ENCODE data around the gene DNAJC5G.
"Not testable (repeated sequence)": the region's sequence is repeated elsewhere in the genome, so short reads cannot be mapped to it uniquely, and the experiment has no call there.

DNAJC5G gene

GRCh38 chr2:27281855-27282559 lies 6.8 kb downstream of the DNAJC5G start, which contains the start of gene TRIM54:
Gene TRIM54, plus strand, starts transcription at chr2:27282429. Its CDS starts 303 bp downstream, at chr2:27282732.
- no peak for FAIRE-seq

GRCh38 chr2:27282892-27283291 lies 7.7 kb downstream of the DNAJC5G start:
- no peak for FAIRE-seq

GRCh38 chr2:27284996-27285395 lies 9.8 kb downstream of the DNAJC5G start:
- no peak for FAIRE-seq

GRCh38 chr2:27285481-27285880 lies 10.2 kb downstream of the DNAJC5G start:
- no peak for FAIRE-seq

GRCh38 chr2:27288610-27289009 lies 13.4 kb downstream of the DNAJC5G start:
- no peak for FAIRE-seq

GRCh38 chr2:27290549-27290948 lies 15.3 kb downstream of the DNAJC5G start:
- no peak for FAIRE-seq

- FAIRE-seq: no peak
Measured at GRCh38 chr2:27291865-27292264, 16.6 kb downstream of the DNAJC5G start.

- FAIRE-seq: no peak
Measured at GRCh38 chr2:27294928-27295327, 19.7 kb downstream of the DNAJC5G start.

GRCh38 chr2:27296481-27296880 lies 21.2 kb downstream of the DNAJC5G start:
- FAIRE-seq: no peak

- no peak for FAIRE-seq
Measured at GRCh38 chr2:27297195-27297594, 22.0 kb downstream of the DNAJC5G start.

- FAIRE-seq: no peak
Measured at GRCh38 chr2:27298391-27299080, 23.3 kb downstream of the DNAJC5G start.

- FAIRE-seq: not testable (repeated sequence)
Measured at GRCh38 chr2:27300606-27301005, 25.4 kb downstream of the DNAJC5G start.

- FAIRE-seq: peak; percentile 66
Measured at GRCh38 chr2:27303093-27304025, 28.1 kb downstream of the DNAJC5G start.

GRCh38 chr2:27304488-27305240 lies 29.4 kb downstream of the DNAJC5G start:
- FAIRE-seq: no peak

GRCh38 chr2:27305516-27305915 lies 30.3 kb downstream of the DNAJC5G start:
- FAIRE-seq: no peak

GRCh38 chr2:27306136-27306535 lies 30.9 kb downstream of the DNAJC5G start:
- FAIRE-seq: no peak

GRCh38 chr2:27306573-27307286 lies 31.5 kb downstream of the DNAJC5G start:
- no peak for FAIRE-seq

- no peak for FAIRE-seq
Measured at GRCh38 chr2:27307287-27307544, 32.0 kb downstream of the DNAJC5G start.

GRCh38 chr2:27307545-27308358 lies 32.5 kb downstream of the DNAJC5G start:
- no peak for FAIRE-seq

GRCh38 chr2:27308359-27308881 lies 33.2 kb downstream of the DNAJC5G start, which contains the start of gene UCN:
Gene UCN, minus strand, starts transcription at chr2:27308445. Its CDS starts 550 bp downstream, at chr2:27307895.
- FAIRE-seq: no peak

- no peak for FAIRE-seq
Measured at GRCh38 chr2:27309651-27310050, 34.4 kb downstream of the DNAJC5G start.
